Left ventricle myocardium inferior (tissue), 1 donor: Measurements from ENCODE around the gene PCIF1. TPM values are rescaled to one million over a fixed set of nuclear protein-coding genes. Genes with fewer than 3 reads are reported as not detected.

Source experiments
- DNase-seq: peaks from one replicate; pipeline ENCODE4 v3.0.0-alpha.2; 2020
- H3K27ac ChIP-seq: fragments of 200-600 bp; replicated peaks from 2 replicates; pipeline ENCODE4 v1.8.0; 2021
- H3K27me3 ChIP-seq: fragments of 200-600 bp; 2 replicates; pipeline ENCODE4 v1.8.0; 2021; ENCODE audit warnings: low read depth
- H3K36me3 ChIP-seq: fragments of 200-600 bp; 2 replicates; pipeline ENCODE4 v1.8.0; 2021
- H3K4me1 ChIP-seq: fragments of 200-600 bp; 2 replicates; pipeline ENCODE4 v1.8.0; 2021
- H3K4me3 ChIP-seq: fragments of 200-600 bp; 2 replicates; pipeline ENCODE4 v1.8.0; 2021; ENCODE audit warnings: mild to moderate bottlenecking, moderate library complexity
- H3K9me3 ChIP-seq: fragments of 200-600 bp; replicated peaks from 2 replicates; pipeline ENCODE4 v1.8.0; 2021
- CTCF ChIP-seq: fragments of 200-600 bp; IDR thresholded peaks from 2 replicates; pipeline ENCODE4 v1.8.0; 2021; ENCODE audit warnings: antibody characterized with exemption, mild to moderate bottlenecking, borderline replicate concordance
- intact Hi-C: fragments of 100-400 bp; cut with micrococcal nuclease; formaldehyde crosslinking; loops from one replicate; pipeline ENCODE4 v1.11.0; 2022
- total RNA-seq: library from RNA; stranded (reverse); fragmentation: NEBNext Ultra II Directional; extraction: Animal tissue kit (Norgen Biotek cat#: 25700); gene quantifications from one replicate; pipeline ENCODE4 v1.2.1, GENCODE V29; 2021
- donor health status: DM: no; HTN: yes; CAD: no; lungs with severe emphysema.

The PCIF1 gene
- total RNA-seq, 1 donor from 2014 or later: 21.9 TPM

DNA sequence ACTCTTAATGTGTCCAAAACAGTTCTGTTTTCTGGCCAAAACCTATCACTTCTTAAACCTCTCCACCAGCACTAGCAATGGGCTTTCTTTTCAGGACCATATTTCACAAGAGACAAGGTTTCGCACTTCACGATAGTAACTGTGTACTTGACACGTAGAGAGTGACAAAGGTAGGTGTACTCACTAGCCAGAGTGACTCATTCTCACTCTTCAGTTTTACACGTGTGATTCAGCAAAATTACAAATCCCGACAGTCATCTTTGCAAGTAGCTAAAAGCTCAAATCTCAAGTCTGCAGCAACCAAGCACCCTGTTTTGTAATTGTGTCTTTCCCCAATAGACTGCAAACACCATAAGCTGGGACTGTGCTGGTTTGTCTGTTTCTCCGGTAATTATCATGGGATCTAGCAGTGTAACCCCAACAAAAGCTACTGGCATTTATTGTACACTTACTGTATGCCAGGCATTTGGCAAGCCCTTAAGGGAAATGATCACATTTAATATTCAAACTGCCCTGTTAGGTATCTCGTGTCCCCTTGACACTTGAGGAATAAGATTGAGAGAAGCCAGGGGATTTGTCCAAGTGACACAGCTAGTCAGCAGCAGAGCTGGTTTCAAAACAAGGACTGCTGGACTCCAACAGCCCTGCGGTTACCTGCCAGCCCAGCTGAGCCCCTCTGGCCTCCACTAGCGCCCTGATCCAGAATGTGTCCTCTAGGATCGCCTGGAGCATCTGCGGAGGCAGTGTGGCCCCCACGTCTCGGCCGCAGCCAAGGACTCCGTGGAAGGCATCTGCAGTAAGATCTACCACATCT is 9.9 kb downstream of the PCIF1 start:
- H3K27ac ChIP-seq: no peak overlapping the region
- H3K27me3 ChIP-seq: no peaks in the 10 kb centered on the region
- no peak overlapping the region for H3K4me3 ChIP-seq
- no peak for DNase-seq
- peaks cover 3% of the 10 kb centered on the region for H3K4me1 ChIP-seq
- peaks cover 100% of the 10 kb centered on the region for H3K36me3 ChIP-seq
- no peaks in the 10 kb centered on the region for H3K9me3 ChIP-seq
- no peak for TF ChIP-seq CTCF
- intact Hi-C loops: no loop called here

GRCh38 chr20:45944965-45945677 is 10.6 kb downstream of the PCIF1 start:
- H3K9me3 ChIP-seq: no peaks in the 10 kb centered on the region
- peaks cover 100% of the 10 kb centered on the region for H3K36me3 ChIP-seq
- no peaks in the 10 kb centered on the region for H3K27me3 ChIP-seq
- TF ChIP-seq CTCF: no peak
- peaks cover 3% of the 10 kb centered on the region for H3K4me1 ChIP-seq
- intact Hi-C loops: no loop called here
- DNase-seq: no peak
- no peak overlapping the region for H3K4me3 ChIP-seq
- H3K27ac ChIP-seq: no peak overlapping the region

- TF ChIP-seq CTCF: no peak
- DNase-seq: no peak
- H3K27ac ChIP-seq: peak overlapping the region; percentile 21
- H3K36me3 ChIP-seq: peaks cover 100% of the 10 kb centered on the region
- no peaks in the 10 kb centered on the region for H3K27me3 ChIP-seq
- H3K9me3 ChIP-seq: no peaks in the 10 kb centered on the region
- intact Hi-C loops: no loop called here
- no peak overlapping the region for H3K4me3 ChIP-seq
- H3K4me1 ChIP-seq: peaks cover 3% of the 10 kb centered on the region
Measured at GRCh38 chr20:45945678-45946148, 11.2 kb downstream of the PCIF1 start.

GRCh38 chr20:45946149-45946970 is 11.9 kb downstream of the PCIF1 start:
- H3K27me3 ChIP-seq: no peaks in the 10 kb centered on the region
- no peak for TF ChIP-seq CTCF
- H3K9me3 ChIP-seq: no peaks in the 10 kb centered on the region
- no peak for DNase-seq
- intact Hi-C loops: no loop called here
- H3K4me1 ChIP-seq: peaks cover 3% of the 10 kb centered on the region
- H3K27ac ChIP-seq: peak overlapping the region; percentile 21
- peaks cover 100% of the 10 kb centered on the region for H3K36me3 ChIP-seq
- no peak overlapping the region for H3K4me3 ChIP-seq
